GM21717 (cell line): ENCODE measurements around the gene ADAMTS14.
"Not testable (repeated sequence)": the region's sequence is repeated elsewhere in the genome, so short reads cannot be mapped to it uniquely, and the experiment has no call there.

Experiments
- ATAC-seq: cut with Tn5 transposase; IDR thresholded peaks from one replicate; pipeline ENCODE4 v1.9.1; 2021; ENCODE audit warnings: mild to moderate bottlenecking, moderate library complexity; ENCODE audit not compliant: unreplicated experiment

The ADAMTS14 gene

GRCh38 chr10:70652761-70653657 is 19.3 kb upstream of the ADAMTS14 start:
- no peak for ATAC-seq

DNA sequence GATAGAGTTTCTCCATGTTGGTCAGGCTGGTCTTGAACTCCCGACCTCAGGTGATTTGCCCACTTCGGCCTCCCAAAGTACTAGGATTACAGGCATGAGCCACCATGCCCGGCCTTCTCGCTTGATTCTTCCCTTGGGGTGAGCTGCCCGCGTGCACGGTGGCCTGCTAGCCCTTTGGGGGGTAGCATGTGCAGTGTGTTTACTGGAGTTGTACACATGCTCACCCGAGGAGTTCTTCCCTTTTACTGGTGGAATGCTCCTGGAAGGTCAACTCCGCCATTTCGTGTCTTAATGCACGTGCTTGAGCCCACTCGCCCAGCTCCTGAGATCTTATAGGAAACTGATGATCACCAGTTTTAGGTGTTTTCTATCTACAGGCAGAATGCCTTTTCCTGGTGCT is 17.0 kb upstream of the ADAMTS14 start:
- no peak for ATAC-seq

DNA sequence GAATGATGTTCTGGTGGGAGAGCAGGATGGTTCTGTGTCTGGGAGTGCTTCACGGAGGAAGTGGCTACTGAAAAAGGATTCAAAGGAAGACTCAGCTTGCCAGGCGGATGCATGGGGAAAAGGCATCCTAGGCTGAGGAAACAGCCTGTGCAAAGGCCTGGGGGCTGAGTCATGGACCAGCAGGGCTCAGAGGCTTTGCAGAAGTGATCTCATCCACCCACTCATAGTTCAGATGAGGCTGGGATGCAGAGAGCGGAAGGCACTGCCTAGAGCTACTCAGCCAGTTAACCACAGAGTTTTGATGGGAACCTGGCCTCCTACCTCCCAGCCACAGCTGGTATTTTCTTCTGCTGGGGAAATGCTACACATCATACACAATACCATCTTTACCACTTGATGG is 15.8 kb upstream of the ADAMTS14 start:
- ATAC-seq, result peak; percentile 93

- no peak for ATAC-seq
Measured at GRCh38 chr10:70657041-70657440, 15.3 kb upstream of the ADAMTS14 start.

DNA sequence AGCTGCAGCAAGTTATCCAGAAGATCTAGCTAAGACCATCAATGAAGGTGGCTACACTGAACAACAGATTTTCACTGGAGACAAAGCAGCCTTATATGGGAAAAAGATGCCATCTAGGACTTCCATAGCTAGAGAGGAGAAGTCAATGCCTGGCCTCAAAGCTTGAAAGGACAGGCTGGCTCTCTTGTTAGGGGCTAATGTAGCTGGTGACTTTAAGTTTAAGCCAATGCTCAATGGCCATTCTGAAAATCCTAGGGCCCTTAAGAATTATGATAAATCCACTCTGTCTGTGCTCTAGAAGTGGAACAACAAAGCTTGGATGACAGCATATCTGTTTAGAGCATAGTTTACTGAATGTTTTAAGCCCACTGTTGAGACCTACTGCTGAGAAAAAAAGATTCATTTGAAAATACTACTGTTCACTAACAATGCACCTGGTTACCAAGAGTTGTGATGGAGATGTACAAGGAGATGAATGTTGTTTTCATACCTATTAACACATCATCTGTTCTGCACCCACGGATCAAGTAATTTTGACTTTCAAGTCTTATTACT is 13.6 kb upstream of the ADAMTS14 start:
- ATAC-seq, result no peak

DNA sequence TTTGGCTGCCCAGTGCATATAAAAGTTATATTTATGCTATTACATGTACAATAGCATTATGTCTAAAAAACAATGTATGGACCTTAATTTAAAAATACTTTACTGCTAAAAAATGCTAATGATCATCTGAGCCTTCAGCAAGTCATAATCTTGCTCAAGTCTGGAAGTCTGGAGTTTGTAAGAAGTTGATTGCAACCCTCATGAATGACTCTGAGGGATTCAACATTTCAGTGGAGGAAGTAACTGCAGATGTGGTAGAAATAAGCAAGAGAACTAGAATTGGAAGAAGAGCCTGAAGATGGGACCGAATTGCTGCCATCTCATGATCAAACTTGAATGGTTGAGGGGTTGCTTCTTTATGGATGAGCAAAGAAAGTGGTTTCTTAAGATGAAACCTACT is 13.0 kb upstream of the ADAMTS14 start:
- no peak for ATAC-seq

DNA sequence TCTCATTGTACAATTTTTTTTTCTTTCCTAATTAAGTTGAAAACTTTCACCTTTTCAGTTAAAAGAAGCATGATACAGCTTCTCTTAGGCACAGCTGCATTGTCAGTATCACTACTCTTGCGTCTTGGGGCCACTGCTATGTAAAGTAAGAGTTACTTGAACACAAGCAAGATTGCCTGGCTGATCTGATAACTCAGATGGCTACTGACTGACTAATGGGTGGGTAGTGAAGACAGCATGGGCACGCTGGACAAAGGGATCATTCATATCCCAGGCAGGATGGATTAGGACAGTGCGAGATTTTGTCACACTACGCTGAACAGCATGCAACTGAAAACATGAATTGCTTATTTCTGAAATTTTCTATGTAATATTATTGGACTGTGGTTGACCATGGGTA is 11.6 kb upstream of the ADAMTS14 start:
- no peak for ATAC-seq

GRCh38 chr10:70661623-70662361 is 10.5 kb upstream of the ADAMTS14 start:
- no peak for ATAC-seq

GRCh38 chr10:70662362-70663220 is 9.7 kb upstream of the ADAMTS14 start:
- no peak for ATAC-seq

DNA sequence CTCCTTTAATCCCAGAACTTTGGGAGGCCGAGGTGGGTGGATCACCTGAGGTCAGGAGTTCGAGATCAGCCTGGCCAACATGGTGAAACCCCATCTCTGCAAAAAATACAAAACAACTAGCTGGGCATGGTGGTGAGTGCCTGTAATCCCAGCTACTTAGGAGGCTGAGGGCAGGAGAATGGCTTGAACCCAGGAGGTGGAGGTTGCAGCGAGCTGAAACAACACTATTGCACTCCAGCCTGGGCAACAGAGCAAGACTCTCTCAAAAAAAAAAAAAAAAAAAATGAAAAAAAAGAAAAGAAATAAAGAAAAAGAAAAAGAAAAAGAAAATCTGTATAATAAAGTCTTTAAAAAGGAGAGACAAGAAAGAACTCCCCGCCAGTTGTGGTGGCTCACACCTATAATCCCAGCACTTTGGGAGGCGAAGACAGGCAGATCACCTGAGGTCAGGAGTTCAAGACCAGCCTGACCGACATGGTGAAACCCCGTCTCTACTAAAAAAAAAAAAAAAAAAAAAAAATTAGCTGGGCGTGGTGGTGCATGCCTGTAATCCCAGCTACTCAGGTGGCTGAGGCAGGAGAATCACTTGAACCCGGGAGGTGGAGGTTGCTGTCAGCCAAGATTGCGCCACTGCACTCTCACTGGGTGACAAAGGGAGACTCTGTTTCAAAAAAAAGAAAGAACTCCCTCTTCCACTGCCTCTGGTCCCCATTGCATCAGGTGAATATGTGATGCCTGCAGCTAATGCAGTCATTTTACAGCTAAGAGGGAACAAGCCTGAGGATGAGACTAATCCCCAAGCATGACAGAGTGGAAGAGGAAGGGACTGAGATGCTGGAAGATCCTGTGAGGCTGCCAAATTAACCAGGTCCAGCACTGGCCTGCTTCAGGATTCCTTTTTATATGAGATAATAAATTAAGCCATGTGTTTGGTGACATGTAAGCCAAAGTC is 8.6 kb upstream of the ADAMTS14 start:
- not testable (repeated sequence) for ATAC-seq

GRCh38 chr10:70664702-70665195 is 7.6 kb upstream of the ADAMTS14 start:
- no peak for ATAC-seq

GRCh38 chr10:70666960-70667798 is 5.1 kb upstream of the ADAMTS14 start:
- no peak for ATAC-seq

GRCh38 chr10:70667818-70668217 is 4.5 kb upstream of the ADAMTS14 start:
- not testable (repeated sequence) for ATAC-seq

DNA sequence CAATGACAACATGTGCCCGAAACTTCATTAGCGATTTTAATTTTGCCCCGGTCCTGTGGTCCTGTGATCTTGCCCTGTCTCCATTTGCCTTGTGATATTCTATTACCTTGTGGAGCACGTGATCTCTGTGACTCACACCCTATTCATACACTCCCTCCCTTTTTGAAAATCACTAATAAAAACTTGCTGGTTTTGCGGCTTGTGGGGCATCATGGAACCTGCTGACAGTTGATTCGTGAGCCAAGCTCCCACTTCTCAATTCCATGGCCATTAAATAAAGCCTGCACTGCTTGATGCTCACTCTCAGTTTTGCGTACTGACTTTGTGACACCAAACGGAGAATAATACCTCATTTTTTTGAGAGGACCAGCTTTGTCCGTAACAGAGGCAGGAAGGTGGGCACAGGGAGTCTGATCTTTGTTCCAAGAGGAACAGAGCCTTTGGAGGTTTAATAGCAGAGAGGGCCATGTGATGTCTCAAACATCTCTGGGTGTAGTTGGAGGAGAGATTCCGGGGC is 3.8 kb upstream of the ADAMTS14 start:
- no peak for ATAC-seq

DNA sequence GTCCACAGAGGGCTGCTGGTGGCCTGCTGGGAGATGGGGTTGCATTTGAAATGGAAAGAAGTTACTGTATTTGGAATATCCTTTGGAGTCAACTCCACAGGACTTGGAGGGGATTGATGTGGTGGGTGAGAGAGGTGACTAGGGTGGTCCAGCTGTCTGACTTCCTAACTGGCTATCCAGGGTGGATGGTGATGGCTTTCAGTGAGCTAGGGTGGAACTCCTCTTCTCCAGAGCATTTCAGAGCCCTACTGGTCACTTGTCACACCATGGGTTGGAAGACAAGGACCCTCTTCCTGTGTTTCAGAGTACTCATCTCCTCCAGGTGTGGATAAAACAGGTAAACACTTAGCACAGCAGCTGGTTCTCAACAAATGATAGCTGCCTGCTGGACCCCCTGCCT is 3.3 kb upstream of the ADAMTS14 start:
- ATAC-seq, result no peak

DNA sequence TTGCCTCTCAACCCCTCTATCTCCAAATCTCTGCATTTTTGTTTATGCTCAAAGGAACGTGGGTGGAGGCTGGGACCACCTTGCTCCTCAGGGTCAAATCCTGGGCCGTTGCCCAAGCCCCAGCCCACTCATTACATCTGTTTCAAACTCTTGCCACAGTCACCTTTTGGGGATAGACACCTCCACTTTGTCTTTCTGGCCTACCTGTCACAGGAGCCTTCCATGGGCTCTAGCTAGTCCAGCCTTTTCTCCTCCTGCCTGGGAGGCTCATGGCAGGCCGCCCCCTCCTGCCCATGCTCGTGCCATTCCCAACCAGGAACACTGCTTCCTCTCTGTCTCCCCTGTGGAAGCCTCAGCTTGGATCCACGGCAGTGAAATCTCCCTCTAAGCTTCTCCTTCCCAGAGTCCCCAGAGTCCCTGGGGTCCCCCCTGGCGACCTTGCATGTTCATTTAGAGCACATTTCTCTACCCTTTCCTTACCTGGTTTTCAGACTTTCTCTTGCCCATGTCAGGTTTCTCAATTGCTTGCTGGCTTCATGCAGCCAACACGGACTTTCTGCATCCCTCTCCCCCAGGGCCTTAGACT is 2.5 kb upstream of the ADAMTS14 start:
- no peak for ATAC-seq

- no peak for ATAC-seq
Measured at GRCh38 chr10:70671619-70672164, 614 bp upstream of the ADAMTS14 start.
